ELR (cell line): ENCODE results near the gene TRAPPC12.
"Not testable (repeated sequence)": the region's sequence is repeated elsewhere in the genome, so short reads cannot be mapped to it uniquely, and the experiment has no call there.

Source experiments
- DNase-seq: peaks from one replicate; pipeline ENCODE4 v3.0.0-alpha.2; 2015; ENCODE audit warnings: low read depth

Gene TRAPPC12

DNA sequence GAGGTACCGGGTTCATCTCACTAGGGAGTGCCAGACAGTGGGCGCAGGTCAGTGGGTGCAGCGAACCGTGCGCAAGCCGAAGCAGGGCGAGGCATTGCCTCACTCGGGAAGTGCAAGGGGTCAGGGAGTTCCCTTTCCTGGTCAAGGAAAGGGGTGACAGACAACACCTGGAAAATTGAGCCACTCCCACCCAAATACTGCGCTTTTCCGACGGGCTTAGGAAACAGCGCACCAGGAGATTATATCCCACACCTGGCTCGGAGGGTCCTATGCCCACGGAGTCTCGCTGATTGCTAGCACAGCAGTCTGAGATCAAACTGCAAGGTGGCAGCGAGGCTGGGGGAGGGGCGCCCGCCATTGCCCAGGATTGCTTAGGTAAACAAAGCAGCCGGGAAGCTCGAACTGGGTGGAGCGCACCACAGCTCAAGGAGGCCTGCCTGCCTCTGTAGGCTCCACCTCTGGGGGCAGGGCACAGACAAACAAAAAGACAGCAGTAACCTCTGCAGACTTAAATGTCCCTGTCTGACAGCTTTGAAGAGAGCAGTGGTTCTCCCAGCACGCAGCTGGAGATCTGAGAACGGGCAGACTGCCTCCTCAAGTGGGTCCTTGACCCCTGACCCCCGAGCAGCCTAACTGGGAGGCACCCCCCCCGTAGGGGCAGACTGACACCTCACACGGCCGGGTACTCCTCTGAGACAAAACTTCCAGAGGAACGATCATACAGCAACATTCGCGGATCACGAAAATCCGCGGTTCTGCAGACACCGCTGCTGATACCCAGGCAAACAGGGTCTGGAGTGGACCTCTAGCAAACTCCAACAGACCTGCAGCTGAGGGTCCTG is 9.9 kb upstream of the TRAPPC12 start:
- not testable (repeated sequence) for DNase-seq

DNA sequence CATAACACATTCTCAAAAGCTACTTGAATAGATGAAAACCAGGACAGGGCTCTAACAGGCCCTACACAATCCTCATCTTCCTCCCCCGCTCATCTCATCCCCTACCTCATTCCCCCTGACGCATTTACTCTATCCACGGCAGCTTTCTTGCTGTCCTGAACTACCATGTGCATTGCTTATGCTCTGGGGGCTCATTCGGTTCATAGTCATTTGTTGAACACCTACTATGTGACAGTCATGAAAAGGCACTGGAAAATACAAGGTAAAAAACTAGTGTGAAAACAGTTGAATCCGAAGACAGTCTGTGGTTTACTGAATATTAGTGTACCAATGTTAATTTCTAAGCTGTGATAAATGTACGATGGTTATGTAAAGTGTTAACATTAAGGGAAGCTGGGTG is 2.7 kb upstream of the TRAPPC12 start:
- DNase-seq, result no peak

DNA sequence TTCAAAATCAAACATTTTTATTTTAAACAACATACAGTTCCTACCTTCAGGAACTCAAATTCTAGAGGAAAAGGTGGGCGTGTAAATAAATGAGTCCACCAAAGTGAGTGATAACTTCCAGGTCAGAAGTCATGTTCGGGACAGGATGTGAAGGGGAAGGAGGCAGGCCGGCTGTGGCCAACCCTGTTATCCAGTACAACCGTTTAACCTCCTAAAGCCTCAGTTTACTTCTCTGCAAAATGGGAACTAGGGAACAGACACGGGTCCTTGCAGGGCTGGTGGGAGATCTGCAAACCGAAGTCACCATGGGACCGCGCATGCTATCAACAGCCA is 2.2 kb upstream of the TRAPPC12 start:
- DNase-seq, result peak; percentile 71

DNA sequence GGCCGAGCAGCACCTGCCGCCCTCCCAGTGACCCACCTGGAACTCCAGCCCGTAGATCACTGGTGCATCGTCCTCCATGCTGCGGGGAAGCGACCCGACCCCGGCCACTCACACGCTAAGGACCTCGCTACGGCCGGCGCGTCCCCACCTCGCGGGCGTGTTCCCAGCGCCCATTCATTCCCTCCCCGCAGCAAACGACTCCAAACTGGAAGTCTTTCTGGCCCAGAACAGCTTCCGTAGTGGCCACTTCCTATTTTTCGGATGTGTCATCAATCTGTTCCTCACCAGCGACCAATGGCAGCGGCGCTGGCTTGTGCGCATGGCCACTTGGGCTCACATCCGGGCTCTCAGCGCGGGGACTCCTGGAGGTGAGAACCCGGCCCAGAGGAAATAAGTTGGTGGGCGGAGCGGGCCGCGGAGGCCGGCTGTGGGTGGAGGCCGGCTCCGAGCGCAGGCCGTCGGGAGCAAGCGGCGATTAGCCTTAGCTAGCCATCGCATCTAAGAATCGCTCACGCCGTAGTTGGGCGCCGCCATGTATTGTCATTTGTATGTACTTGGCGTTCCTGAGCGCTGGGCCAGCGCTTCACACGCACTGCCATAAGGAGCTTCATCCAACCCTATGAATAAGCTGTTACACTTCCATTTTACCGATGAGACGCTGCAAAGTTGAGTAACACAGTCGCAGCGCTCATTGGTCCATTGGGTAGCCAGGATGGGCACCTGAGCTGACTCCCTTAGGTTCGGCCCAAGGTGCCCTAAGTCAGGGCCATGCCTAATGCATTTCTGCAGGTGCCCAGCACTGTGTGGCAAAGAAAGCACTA is 1.7 kb upstream of the TRAPPC12 start, which contains the start of gene EIPR1:
Gene EIPR1 (minus strand): TSS at position 207 of the 821 bp plus-strand sequence. CDS start 129 bp downstream, at position 78.
- DNase-seq, result peak; percentile 98

DNA sequence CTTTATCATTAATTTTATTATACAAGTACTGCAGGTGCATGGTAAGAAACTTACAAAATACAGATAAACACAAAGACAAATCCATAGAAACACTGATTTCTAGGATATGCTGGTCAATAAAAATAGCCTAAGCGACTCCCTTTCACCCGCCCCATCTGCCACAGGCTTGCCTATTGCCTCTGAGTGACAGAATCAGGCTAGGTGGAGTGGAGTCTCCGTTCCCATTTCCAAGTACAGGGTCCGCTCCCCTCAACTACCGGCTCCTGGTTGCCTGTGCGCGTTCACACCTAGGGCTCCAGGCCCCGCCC is 201 bp upstream of the TRAPPC12 start:
- DNase-seq, result no peak

DNA sequence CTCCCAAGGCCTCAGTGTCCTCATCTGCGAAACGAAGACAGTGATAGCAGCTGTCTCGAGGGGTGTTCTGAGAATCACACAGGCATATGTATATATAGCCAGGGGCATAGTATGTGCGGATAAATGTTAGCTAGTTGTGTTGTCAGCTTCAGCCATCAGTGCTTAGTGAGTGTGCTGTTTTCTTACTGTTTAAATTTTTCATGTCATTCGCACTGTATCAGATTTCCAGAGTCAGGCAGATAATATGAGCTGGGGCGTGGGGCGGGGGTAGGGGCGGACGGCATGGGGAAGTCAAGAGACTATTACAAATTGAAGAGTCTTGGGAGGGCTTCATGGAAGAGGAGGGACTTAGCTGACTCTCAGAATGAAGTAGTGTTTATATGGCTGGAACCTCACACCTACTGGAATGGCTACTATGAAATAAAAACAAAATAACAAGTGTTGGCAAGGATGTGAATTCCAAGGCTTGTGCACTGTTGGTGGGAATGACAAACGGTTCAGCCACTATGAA is 7.0 kb downstream of the TRAPPC12 start:
- no peak for DNase-seq

DNA sequence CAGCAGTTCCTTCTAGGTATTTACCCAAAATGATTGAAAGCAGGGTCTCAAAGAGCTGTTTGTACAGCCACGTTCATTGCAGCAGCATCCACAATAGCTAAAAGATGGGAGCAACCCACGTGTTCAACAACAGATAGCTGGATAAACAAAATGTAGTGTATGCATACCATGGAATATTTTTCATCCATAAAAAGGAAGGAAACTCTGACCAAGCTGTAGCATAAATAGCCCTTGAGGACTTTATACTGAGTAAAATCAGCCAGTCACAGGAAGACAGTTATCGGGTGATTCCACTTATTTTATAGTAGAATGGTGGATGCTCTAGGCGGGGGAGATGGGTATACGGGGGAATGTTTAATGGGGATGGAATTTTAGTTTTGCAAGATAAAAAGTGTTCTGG is 7.5 kb downstream of the TRAPPC12 start:
- no peak for DNase-seq

DNA sequence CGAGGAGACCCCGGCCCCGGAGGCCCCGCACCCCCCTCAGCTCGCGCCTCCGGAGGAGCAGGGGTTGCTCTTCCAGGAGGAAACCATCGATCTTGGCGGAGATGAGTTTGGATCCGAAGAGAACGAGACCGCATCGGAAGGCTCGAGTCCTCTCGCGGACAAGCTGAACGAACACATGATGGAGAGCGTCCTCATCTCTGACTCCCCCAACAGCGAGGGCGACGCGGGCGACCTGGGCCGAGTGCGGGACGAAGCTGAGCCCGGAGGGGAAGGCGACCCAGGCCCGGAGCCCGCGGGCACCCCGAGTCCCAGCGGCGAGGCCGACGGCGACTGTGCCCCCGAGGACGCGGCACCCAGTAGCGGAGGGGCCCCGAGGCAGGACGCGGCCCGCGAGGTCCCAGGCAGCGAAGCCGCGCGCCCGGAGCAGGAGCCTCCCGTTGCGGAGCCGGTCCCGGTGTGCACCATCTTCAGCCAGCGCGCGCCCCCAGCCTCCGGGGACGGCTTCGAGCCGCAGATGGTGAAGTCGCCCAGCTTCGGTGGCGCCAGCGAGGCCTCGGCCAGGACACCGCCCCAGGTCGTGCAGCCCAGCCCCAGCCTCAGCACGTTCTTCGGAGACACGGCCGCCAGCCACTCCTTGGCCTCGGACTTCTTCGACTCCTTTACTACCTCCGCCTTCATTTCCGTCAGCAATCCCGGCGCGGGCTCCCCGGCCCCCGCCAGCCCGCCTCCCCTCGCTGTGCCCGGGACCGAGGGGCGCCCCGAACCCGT is 8.3 kb downstream of the TRAPPC12 start:
- no peak for DNase-seq

DNA sequence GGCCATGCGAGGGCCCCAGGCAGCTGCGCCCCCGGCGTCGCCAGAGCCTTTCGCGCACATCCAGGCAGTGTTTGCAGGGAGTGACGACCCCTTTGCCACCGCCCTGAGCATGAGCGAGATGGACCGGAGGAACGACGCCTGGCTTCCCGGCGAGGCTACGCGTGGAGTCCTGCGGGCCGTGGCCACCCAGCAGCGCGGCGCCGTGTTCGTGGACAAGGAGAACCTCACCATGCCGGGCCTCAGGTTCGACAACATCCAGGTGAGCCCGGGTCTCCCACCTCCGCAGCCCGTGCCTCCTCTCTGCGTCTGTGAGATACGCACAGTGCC is 8.9 kb downstream of the TRAPPC12 start:
- no peak for DNase-seq

DNA sequence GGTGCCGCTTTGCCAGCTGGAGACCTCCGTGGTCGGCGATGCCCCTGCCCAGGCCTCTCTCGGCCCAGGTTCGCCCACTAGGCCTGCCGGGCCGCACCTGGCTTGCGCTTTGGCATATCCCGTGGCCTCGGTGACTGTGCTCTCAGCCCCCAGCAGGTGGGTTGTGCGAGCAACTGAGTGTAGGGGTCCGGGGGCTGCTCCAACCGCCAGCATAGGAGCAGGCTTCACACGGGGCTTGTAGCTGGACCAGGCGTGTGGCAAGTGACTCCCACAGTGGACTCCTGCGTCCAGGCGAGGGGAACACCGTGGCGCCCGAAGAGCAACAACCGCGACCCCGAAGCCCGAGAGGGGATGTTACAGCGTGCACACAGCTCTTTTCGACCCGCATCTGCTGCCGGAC is 9.7 kb downstream of the TRAPPC12 start:
- no peak for DNase-seq

DNA sequence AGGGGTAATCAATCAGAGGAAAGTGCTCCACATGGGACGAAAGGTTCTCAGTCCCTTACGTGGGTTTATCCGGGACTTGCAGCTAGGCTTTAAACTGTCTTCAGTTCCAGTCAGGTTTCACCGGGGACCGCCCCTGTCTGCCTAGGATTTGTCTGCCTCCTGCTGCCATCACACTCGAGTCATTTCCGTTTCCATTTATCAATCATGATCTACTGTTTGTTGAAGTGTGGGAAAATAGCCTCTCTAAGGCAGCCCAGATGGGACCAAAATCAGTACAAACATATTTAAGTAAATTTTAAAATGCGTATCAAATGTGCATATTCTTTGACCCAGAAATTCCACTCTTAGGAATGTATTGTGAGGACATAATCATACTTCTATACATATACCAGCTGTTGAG is 10.5 kb downstream of the TRAPPC12 start:
- no peak for DNase-seq

DNA sequence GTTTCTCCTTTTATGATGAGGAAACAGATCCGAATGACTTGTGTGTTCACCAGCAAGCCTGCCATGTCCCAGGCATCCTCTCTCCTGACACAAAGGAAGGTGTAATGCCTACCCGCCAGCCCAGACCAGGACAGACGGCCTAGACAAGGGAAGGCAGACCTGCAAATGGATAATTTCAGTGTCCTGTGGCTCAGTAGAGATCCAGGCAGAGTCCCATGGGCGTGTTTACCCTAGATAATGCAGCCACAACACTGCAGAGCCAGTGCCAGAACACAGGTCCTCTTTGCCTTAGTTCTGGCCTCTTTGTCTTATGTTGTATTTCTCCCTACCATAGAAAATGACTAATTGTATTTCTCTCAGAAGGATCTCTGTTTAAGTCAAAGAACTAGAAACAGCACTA is 12.7 kb downstream of the TRAPPC12 start:
- DNase-seq, result no peak

DNA sequence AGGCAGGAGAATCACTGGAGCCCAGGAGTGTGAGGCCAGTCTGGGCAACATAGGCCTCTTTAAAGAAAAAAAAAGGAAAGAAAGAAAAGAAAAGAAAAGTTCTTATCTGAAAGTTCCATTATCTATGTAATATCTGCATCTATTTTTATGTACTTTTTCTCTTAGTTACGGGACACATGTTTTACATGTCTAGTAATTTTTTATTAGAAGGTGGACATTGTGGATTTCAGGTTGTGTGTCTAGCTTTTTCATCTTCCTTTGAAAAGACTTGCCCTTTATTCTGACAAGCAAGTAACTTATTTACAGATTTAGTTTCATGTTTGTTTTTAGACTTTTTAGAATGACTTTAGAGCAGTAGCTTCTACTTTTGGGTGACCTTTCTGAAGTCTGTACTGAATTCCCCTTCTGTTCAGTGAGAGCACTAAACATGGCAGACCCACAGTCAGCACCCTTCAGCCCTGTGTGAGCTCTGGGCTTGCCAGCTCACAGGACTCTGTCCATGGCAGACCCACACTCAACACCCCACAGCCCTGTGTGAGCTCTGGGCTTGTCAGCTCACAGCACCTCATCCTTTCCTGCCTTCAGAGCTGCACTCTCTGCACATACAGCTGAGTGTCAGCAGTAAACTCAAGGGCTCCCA is 17.5 kb downstream of the TRAPPC12 start:
- DNase-seq, result no peak

DNA sequence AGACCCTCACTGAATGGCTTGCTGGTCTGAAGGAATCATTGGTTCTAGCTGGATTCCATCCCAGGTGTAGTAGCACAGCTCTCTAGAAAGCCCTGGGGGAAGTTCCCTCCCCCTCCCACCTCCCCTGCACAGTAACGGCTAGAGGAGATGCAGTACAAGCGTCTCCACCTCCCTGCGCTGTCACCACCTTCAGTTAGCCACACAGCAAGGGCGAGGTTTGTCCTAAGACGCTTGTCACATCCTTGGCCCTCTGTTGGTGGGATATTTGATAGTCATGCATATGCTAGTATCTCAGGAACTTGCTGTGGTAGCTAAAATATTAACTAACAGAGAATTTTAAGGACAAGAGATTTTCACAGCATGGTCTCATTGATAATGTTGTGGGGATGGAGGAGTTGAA is 19.4 kb downstream of the TRAPPC12 start:
- no peak for DNase-seq

DNA sequence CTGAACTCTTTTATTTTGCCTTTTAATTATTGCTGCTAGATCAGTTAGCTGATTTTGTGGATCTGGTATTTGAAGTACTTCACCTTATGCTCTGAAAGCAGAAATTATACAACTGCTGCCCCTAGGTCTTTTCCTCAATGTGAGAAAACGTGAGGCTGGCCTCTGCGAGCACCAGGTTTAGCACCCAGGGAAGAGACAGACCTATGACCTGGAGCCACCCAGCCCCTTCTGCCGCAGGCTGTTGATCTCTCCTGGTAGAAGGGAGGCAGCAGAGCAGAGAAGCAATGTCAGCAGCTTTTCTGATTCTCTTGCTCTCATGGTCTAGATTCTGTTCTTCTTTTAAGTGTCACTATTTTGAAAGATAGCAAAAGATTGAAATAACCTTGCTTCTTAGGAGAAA is 19.9 kb downstream of the TRAPPC12 start:
- DNase-seq, result no peak

DNA sequence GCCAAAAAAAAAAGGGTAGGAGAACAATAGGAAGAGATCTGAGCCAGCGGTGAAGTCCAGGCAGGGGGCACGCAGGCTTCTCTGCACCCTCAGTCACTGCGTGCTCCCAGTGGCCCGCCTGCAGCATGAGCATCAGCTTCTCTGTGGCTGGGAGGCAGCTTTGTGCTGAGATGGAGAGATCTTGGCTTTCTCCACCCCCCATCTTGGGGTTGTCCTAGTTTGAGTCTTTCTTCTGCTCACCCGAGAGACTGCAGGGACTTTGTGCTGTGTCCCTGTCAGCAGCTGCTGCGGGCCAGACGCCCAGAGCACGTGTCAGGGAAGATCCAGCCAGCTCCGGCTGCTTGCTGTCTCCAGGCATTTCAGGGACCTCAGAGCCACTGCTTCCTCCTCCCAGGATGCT is 20.3 kb downstream of the TRAPPC12 start:
- no peak for DNase-seq

DNA sequence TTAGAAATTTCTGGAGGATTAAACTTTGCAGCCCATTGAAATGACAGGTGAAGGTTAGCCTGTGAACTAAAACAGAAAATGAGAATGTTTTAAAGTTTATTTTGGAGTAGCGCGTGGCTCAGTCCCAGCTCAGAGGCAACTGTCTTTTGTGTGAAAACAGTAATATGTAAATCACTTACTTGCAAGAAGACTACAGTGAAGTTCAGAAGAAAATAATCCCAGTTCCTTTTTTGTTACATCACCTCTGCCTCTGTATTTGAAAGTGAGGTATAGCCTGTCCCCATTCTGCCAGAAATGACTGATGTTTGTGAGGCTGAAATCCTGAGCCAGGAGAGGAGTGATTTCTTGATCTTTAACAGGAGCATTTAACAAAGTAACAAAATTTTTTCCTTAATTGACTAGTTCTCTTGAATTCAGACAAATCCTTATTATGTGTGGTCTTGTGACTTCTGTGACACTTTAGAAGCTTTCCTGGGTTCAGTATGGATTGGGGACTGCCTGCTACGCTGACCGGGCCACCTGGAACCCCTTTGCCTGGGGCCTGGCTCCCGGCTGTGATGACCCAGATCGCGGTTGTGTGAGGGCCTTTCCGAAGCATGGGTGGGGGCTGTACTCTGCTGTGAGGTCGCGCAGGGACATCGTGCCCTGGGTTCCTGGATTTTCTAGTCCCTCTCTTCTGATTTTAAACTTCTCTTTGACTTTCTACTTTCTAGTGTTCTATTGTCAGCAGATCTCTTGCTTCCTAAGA is 24.3 kb downstream of the TRAPPC12 start:
- no peak for DNase-seq

DNA sequence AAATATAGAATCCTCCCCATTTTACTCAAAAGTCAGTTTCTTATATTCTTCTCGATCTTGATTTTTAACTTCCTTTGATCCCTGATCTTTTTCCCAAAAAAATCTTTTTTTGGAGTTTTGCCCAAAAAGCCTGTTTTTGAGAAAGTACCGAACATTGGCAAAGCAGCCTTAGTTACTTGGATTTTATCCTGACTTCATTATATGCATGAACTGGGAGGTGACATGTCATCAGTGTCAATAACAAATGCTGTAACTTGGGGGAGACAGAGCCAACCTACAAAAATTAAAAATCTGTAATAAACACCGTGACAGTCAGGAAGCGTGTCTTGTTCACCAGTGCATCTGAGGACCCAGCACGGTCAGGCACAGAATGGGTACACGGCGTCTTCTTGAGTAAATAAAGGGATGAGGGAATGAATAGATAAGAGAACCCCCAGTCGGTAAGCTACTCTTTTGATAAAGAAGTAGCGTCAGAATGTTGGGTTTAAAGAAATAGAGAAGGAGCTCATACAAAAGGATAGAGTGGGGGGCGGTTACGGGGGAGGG is 24.9 kb downstream of the TRAPPC12 start:
- no peak for DNase-seq

DNA sequence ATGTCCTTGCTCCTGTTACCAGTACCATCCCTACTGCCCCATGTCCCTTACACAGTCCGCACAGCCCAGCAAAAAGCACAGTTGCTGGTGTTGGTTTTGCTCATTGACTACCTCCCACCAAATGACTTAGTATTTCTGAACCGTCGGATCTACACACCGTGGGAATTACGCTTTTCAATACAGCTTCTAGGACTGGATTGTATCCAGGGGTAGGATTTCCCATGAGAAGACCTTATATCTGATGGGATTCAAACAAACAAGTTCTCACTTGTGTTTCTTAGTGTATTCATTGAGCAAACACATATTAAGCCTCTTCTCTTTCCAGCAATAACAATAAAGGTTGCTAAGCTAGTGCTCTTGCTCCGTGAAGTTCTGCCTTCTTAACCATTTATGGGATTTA is 25.8 kb downstream of the TRAPPC12 start:
- DNase-seq, result no peak

DNA sequence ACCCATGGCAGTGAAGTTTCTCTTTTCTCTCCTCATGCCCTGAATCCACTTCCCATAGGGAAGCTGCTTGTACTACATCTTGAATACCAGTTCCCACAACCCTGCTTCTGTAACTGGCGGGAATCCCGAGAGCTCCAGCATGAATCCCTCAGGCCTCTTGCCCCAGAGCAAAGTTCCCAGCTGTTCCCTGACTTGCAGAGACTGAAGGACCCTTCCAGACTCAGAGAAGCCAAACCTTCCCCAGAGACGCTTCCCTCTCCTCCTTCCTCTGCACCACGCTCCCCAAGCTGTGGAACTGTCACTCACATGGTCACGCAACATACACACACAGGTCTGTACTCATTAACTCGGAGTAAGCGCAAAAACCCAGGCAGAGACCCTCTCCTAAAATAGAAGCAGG is 26.4 kb downstream of the TRAPPC12 start:
- DNase-seq, result no peak

DNA sequence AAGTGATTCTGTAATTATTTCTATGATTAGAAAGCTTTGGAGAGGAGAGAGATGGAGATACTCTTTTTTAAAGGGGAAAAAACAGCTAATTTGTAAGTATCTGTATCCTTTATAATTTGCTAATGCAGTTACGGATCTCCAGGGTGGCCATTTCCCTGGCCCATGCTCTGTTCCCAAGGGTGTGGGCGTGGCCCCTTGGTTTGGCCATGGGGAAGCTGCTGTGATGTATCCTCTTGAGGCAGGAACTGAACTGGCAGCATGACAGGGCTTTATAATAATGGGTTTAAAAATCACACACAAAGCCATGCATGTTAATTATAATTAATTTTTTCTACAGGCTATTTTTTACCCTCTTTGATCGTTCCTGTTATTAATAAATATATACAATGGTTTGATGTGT is 27.0 kb downstream of the TRAPPC12 start:
- DNase-seq, result no peak
